ENCODE results near the gene FXYD7.

Gene FXYD7

DNA sequence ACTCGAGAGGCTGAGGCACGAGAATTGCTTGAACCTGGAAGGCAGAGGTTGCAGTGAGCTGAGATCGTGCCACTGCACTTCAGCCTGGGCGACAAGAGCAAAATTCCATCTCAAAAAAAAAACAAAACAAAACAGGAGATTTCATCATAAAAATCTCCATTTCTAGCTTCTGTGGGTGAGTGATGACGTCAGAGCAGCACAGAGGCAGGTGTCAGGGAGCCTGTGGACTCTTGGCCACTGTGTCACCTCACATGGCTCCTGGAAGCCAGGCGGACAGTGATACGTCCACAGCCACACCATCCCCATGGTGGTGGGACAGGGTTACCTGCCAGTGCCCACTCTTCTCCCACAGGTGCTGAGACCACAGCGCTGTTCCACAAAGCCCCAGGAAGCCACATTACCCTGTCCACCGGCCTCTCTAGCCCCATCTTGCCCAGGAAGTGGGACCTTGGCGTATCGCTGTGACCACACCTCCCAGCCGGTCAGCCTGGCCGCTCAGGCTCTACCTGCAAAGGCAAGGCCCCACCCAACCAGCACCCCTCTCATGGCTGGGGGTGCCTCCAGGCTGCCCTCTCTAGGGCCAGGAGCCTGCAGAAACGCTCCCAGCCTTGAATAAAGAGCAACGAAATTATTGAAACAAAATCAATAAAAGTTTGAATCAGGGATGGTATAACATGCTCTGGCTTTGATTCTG is 29.9 kb upstream of the FXYD7 start:
- DNase-seq = no peak

DNA sequence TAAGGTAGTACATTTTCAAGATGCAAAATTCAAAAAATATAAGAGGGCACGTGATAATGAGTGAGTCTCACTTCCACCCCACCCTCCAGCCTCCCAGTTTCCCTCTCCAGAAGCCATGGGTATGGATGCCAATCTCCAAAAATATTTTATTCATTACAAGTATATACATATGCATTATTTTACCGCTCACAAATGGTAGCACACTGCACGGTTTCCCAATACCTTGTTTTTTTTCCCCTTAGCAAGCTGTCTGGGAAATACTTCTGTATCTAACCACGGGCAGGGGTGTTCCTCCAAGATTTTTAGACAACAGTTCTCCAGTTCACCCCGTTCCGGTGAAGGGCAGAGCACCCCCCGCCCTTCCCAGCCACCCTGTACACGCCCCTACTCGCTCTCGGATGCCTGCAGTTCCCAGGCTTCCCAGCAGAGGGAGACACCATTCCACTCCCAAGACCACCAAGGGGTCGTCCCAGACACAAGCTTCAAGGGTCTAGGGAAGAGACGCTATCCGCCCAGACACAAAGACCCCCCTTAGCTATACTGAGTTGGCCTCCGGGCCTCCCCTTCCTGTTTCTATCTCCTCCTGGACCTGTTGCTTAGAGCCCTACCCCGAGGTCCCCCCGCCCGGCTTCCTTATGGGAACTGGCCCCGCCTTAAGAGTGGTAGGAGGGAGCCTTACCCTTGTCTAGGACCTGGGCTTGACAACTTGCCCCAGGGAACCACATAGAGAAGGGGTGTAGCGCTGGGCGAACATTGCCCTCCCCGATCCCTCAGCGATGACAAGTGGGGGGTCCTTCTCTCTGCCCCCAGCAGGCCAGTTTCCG is 28.5 kb upstream of the FXYD7 start:
- no peak for DNase-seq

DNA sequence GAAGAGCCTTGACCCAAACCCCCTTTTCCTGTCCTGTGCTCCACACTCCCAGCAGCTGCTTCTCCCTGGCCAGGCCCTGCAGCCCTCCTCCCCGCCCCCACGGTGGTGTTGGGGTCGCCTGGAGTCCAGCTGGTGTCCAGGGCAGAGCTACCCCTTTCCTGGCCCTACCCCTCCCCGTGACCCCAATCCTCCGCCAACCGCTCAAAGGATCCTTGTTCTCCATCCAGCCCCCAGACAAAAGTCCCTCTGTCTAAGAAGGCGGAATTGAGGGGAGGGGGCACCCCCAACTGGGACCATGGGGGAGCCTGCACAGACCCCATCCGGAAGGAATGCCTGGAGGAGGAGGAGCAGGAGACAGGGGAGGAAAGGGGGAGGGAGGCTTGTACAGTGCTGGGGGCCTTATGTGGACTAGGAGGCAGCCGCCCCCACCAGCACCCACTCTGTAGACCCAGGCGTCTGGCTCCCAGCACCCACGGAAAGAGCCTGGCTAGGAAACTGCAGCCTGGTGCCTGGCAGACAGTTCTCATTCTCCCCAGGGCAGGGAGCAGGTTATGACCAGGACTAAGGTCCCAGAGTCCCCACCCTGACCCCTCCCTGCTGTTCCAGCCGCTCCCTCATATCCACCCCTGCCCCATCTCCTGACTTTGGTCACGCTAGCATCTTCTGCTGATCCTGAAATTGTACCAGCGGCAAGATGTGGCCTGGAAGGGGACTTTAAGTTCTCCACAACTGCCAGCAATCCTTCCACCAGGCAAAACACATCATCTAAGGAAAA is 27.7 kb upstream of the FXYD7 start, which contains the start of gene FXYD3:
Gene FXYD3, plus strand, starts transcription at position 647 of the 775 bp plus-strand sequence. CDS start 3,554 bp downstream, outside the sequence.
- no peak for DNase-seq

DNA sequence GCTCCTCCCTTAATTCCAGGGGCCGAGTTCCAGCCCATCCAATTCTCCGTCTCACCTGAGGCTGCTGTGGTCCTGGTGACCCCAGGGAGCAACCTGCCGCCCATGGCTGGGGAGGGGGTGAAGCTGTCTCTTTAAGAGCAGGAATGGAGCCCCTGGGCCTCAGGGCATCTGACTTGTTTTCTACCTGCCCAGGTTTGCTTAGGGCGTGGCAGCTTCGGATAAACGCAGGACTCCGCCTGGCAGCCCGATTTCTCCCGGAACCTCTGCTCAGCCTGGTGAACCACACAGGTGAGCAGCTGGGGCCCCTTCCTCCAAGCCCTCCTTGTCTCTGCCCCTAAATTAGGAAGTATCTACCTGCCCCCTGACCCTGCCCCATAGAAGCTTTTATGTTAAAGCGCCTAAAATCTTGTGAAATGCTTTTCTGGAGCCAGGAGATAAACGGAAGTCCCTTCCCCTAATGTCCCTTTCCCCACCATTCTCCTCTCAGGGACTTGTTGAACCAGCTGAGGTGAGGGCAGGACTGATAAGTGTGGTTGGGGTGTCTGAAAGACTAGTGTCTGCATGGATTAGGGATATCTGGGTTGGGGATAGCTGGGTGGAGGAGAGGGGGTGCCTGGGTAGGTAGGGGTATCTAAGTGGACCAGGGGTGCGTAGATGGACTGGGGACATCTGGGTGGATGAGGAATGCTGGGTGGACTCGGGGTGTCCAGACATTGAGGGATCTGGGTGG is 26.8 kb upstream of the FXYD7 start:
- no peak for DNase-seq

DNA sequence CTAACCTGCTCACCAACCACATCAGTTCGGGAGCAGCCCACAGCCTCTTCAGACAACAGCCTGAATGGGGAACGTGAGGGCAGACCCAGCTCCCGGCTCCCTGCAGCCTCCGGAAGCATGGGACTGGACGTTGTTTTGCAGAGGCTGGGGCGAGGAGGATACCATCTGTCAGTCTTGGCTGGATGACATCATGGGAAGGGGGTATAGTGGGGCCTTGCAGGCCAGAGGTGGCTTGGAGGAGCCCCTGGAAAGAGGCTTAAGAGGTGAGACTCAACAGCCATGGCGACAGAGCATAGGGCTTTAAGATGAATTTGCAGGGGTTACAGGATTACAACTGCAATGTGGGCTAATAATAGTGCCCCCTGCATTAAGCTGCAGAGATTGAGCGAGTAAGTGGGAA is 25.9 kb upstream of the FXYD7 start:
- no peak for DNase-seq

DNA sequence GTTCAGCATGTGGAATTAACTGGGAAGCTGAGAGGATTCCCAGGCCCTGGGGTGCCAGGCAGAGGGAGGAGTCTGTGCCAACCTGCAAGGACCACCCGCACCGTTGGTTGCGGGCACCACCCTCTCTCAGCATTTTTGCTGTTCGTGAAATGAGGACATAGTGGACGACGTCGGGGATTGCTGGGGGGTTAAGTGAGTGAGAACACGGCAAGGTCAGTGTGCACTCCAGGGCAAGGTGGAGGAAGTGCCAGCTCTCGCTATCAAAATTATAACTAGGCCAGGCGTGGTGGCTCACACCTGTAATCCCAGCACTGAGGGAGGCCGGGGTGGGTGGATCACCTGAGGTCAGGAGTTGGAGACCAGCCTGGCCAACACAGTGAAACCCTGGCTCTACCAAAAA is 25.3 kb upstream of the FXYD7 start:
- no peak for DNase-seq

DNA sequence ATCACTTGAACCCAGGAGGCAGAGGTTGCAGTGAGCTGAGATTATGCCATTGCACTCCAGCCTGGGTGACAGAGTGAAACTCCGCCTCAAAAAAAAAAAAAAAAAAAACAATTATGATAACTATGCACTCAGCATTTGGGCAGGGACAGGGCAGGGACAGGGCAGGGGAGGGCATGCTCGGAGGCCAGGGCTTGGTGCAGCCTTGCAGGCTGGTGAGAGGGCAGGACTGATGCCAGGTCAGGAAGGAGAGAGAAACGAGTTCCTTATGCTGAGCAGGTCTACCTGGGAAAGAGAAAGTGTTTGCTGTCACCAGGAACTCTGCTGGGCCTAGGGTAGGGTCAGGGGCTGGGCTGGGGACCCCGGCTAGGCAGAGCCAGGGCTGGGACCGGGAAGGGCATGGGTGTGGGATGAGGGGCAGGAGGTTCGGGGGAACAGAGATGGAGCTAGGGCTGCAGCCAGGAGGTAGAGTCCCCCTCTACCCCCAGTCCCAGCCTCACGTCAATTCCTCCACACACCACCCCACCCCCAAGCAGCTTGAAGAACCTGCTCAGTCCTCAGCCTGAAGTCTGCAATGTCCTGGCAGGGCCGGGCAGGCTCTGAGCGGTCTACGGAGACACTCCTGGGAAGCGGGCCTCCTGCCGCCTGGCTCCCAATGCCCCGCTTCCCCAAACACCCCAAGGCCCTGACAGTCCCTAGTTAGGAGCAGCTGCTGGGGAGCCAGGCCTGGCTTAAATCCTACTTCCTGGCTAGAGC is 24.6 kb upstream of the FXYD7 start:
- no peak for DNase-seq

DNA sequence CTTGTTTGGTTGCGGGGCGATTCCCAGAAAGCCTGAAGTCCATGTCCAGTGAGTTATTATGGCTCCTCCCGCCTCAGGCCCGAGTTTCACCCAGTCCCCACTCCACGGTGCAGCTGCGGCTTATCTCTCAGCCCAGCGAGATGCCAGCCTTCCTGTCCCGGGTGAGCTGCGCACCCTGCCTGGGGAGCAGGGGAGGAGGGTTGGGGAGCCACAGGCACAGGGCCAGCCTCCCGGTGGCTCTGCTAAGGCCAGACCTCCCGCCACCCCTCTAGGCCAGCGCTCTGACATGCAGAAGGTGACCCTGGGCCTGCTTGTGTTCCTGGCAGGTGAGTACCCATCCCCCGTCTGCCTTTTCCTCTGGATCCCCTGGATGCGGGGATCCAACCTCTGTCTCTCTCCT is 24.0 kb upstream of the FXYD7 start:
- no peak for DNase-seq

DNA sequence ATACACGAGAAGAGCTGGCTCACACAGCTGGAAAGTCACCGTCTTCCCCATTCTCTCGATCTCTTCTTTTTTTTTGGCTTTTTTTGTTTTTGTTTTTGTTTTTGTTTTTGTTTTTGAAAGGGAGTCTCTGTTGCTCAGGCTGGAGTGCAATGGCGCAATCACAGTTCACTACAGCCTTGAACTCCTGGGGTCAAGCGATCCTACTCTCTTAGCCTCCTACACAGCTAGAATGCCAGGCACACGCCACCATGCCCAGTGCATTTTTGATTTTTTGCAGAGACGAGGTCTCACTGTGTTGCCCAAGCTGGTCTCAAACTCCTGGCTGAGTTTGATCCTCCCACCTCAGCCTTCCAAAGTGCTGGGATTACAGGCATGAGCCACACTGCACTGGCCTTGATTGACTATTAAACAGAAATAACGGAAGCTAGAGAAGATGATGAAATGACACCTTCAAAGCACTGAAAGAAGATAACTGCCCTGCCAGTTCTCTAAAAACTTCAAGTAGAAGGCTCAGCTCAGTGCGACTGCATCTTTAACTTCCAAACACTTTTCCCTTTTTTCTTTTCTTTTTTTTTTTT is 23.4 kb upstream of the FXYD7 start:
- DNase-seq = no peak

DNA sequence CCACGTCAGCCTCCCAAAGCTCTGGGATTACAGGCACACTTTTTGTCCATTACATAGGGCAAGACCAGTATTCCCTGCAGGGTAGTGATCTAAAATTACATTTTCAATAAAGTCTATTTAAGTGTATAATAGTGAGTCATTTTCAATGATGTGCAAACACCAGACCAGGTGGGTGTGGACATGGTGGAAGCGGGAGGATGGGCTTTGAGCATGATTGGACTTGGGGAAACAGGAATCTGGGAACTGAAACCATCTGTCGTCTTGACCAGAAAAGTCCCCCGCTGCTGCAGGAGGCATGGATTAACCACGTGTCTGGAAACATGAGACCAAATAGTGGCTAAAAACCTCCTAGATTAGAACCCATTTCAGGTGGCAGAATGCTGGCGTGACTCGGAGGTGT is 22.6 kb upstream of the FXYD7 start:
- DNase-seq = no peak

DNA sequence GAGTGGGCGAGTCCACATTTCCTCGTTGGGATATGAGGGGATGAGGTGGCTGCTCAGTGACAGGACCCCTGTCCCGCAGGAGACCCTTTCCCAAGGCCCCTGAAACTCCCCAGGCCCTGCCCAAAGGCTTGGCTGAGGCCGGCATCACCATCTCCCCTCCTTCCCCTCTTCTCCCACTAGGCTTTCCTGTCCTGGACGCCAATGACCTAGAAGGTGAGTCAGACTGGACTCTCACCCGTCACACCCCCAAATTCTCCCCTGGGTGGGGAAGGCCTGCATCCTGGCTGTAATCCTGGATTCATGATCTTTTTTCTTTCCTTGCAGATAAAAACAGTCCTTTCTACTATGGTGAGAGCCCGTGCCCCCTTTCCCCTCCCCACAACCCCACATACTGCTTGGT is 22.2 kb upstream of the FXYD7 start:
- no peak for DNase-seq

DNA sequence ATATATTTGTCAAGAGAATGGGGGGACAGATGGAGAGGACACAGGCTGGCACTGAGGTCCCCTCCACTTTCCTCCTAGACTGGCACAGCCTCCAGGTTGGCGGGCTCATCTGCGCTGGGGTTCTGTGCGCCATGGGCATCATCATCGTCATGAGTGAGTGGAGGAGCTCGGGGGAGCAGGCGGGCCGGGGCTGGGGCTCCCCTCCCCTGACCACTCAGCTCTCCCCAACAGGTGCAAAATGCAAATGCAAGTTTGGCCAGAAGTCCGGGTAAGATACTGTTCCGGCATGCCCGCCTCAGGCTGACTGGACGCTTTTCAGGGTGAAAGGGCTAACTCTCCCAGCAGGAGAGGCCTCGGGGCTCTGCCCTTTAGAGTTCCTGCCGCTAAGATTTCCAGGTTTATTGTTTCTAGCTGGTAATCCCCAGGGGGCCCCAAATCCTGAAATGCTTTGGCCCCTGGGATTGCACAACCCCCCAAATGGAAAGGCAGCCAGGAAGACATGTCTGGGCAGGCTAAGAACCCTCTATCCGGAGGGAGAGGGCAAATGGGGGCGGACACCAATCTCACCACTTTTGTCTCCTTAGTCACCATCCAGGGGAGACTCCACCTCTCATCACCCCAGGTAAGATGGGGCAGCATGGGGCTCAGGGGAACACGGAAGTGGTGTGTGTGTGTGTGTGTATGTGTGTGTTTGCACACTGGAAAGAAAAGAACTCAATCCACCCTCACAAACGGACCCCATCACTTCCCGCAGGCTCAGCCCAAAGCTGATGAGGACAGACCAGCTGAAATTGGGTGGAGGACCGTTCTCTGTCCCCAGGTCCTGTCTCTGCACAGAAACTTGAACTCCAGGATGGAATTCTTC is 20.1 kb upstream of the FXYD7 start:
- no peak for DNase-seq

DNA sequence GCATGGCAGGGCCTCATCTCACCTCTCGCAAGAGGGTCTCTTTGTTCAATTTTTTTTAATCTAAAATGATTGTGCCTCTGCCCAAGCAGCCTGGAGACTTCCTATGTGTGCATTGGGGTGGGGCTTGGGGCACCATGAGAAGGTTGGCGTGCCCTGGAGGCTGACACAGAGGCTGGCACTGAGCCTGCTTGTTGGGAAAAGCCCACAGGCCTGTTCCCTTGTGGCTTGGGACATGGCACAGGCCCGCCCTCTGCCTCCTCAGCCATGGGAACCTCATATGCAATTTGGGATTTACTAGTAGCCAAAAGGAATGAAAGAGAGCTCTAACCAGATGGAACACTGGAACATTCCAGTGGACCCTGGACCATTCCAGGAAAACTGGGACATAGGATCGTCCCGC is 19.5 kb upstream of the FXYD7 start:
- no peak for DNase-seq

DNA sequence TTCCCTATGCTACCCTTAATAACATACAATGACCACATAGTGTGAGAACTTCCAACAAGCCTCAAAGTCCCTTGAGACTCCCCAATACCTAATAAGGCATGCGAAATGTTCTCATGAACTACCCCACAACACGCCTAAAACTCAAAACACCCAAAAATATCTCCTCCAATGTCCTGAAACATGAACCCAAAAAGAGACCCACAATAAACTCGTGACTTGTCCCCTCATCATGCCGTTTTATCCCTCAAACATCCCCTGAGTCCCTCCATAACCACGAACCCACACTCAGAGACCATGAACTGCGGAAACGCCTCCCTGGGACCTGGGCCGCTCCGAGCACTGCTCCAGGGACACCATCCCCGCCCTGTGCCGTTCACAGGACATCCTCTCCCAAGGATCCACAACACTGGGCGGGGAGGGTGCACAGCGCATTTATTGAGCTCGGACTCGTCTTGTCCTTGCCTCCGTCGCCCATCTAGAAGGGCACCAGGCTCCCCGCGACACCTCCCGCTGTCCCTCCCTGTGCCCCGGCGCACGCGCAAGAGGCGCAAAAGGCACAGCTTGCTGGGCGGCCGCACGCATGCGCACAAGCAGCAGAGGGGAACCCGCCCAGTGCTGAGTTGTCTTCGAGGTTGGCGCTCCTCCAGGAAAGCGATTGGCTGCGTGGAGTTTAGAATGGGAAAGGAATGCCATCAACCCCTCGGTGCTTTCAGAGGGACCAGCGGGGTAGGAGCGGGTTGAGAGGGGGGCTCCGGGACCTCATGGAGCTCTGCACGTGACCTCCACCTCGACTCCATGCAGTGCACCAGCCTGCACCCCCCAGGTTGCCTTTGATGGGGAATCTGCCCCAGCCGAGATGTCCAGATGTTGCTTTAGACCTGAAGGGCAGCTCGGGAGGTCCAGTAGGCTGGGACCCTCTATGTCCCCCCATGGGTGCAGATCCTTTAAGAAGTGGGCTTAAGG is 18.7 kb upstream of the FXYD7 start:
- no peak for DNase-seq

DNA sequence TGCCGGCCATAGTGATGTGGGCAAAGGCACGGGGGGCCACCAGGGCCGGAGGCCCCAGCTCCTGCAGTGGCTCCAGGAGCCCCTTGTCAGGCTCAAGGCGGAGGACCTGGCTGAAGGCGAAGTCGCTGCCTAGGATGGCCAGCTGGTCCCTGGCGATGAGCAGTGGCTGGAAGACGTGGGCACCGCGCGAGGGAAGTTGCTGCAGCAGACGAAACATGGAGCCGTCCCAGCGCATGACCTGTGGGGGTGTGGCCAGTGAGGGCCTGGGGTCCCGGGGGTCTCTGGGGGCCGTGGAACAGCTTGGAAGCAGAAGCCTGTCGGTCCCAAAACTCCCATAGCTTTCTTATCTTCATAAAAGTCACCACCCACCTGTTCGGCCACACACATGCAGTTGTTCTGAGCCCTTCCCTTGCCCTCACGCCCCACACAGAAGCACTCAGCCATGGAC is 17.8 kb upstream of the FXYD7 start:
- DNase-seq = no peak

DNA sequence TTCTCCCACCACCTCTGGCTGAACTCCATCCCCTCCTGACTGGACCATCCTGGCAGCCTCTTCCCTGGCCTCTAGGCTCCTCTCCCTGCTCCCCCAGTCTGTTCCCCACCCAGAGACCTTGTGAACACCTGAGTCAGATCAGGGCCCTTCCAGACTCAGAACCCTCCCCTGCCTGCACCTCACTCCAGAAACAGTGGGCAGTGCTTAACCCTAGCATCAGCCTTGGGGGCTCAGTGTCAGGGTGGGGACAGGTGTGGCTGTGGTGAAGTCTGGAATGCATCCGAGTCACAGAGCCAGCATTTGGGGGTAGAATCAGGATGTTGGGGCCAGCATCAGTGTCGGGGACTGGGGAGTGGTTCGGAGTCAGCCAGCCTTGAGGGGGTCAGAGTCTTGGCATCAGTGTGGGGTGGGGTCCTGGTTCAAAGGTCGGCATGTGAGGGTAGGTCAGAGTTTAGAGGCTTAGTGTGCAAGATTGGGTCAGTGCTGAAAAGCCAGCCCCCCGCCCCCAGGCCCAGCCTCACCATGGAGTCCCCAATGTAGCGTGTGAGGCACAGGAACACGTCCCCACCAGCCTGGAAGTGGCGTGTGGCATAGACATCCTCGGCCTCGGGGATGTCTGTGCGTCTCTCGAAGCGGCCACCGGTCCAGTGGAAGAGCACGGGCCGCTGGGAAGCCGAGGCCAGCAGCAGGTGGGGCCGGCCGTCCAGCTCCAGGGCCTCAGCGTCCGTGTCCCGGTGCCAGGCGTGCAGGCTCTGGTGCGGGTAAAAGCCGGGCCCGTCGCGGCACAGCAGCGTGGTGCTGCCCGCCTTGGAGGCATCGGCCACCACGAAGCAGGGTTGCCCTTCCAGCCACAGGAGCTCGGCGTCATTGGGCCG is 17.1 kb upstream of the FXYD7 start:
- DNase-seq = no peak

DNA sequence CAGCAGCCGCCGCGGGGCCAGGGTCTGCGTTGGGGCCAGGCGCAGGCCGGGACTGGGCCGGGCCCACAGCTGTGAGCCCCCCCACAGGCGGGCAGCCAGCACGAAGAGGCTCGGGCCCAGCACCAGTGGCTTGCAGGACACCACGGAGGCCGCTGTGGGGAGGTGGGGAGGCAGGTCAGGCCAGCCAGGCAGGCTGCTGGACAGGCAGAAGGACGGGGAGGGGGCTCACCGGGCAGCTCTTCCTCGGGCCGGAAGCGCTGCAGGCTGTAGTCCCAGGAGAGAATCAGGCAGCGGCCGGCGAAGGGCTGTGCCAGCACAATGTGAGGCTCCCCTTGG is 16.5 kb upstream of the FXYD7 start:
- no peak for DNase-seq

DNA sequence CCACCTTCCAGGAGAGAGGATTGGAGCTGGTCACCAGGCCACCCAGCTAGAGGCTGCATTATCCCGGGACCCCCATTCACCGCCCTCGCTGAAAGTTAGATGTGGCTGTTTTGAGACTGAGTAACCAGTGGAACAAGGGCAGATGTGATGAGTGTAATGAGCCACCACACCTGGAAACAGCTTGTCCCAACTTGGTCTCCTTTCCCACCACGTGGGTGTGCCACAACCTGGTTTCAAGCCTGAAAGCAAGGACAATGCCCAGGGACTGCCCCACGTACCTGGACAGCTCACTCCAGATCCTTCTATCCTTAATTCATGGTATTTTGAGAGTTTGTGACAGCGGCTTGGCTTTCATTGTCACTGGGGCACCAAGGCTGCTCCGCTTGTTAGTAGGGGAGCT is 15.2 kb upstream of the FXYD7 start:
- no peak for DNase-seq

Measured in NCI-H1436 (cell line).